Esophagus squamous epithelium (tissue), 4 donors: ENCODE measurements around the gene DNMT3L.

ENCODE experiments used
- CTCF ChIP-seq, 6 experiments: fragments of 450-650 bp in 4 of 6; fragments of 200-600 bp in 2 of 6; sonication (generic) in 2 of 6; IDR thresholded peaks; one replicate each; pipeline ENCODE4 v1.5.1; 2016 to 2019; ENCODE audit warnings: antibody characterized with exemption in 6 of 6, mild to moderate bottlenecking in 4 of 6, moderate library complexity in 4 of 6
- POLR2A ChIP-seq, 4 donors: fragments of 450-650 bp; IDR thresholded peaks; one replicate each; pipeline ENCODE4 v1.6.1; 2017; ENCODE audit warnings: antibody characterized with exemption in 4 of 4, mild to moderate bottlenecking in 4 of 4, moderate library complexity in 3 of 4

- TF ChIP-seq CTCF (IDR thresholded peaks at IDR 0.05) = no peak
- no peak for TF ChIP-seq POLR2A (IDR thresholded peaks at IDR 0.05)
Observed at GRCh38 chr21:44260066-44260465, 1.6 kb downstream of the DNMT3L start.
